ENCODE results near the gene KRTAP9-7. TPM values are rescaled to one million over a fixed set of nuclear protein-coding genes. Genes with fewer than 3 reads are reported as not detected.
"Not testable (repeated sequence)": the region's sequence is repeated elsewhere in the genome, so short reads cannot be mapped to it uniquely, and the experiment has no call there.

Gene KRTAP9-7, protein sequence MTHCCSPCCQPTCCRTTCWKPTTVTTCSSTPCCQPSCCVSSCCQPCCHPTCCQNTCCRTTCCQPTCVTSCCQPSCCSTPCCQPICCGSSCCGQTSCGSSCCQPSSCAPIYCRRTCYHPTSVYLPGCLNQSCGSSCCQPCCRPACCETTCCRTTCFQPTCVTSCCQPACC
- total RNA-seq (not detected), polyA plus RNA-seq (not detected)
- long read RNA-seq, donor 1: 0 reads
- long read RNA-seq, donor 2: 0 reads
- long read RNA-seq, donor 3: 0 reads
- long read RNA-seq, donor 4: 0 reads
- long read RNA-seq, donor 5: 0 reads
- long read RNA-seq, donor 6: 0 reads
- long read RNA-seq, donor 7: 0 reads
- long read RNA-seq, donor 8: 0 reads
- long read RNA-seq, donor 9: 0 reads
- long read RNA-seq, donor 10: 0 reads

DNA sequence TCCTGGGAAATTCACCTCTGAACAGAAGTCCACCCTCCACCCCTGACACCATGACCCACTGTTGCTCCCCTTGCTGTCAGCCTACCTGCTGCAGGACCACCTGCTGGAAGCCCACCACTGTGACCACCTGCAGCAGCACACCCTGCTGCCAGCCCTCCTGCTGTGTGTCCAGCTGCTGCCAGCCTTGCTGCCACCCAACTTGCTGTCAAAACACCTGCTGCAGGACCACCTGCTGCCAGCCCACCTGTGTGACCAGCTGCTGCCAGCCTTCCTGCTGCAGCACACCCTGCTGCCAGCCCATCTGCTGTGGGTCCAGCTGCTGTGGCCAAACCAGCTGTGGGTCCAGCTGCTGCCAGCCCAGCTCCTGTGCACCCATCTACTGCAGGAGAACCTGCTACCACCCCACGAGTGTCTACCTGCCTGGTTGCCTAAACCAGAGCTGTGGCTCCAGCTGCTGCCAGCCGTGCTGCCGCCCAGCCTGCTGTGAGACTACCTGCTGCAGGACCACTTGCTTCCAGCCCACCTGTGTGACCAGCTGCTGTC is at the start of gene KRTAP9-7:
Gene KRTAP9-7, plus strand, starts transcription at position 51 of the 543 bp plus-strand sequence. Its CDS starts 0 bp downstream, at position 51.
- not testable (repeated sequence) for H3K27ac ChIP-seq (ENCODE audit: low read depth in 1 of 2, low read length in 1 of 2); DNase-seq (ENCODE audit: low read depth in 6 of 9, low spot score in 9 of 9); H3K4me1 ChIP-seq (ENCODE audit: control insufficient read depth in 2 of 2, insufficient read depth in 2 of 2, low read length in 2 of 2); H3K27me3 ChIP-seq (ENCODE audit: control insufficient read depth in 2 of 2, insufficient read depth in 1 of 2, low read length in 1 of 2); H3K36me3 ChIP-seq (ENCODE audit: control insufficient read depth in 2 of 2, insufficient read depth in 2 of 2, low read length in 1 of 2); H3K4me3 ChIP-seq (ENCODE audit: low read length in 2 of 2); H3K9me3 ChIP-seq (ENCODE audit: control insufficient read depth in 2 of 2, insufficient read depth in 1 of 2, low read length in 1 of 2)
- 93% methylated on average over 3 of the region's 3 CpGs for WGBS

DNA sequence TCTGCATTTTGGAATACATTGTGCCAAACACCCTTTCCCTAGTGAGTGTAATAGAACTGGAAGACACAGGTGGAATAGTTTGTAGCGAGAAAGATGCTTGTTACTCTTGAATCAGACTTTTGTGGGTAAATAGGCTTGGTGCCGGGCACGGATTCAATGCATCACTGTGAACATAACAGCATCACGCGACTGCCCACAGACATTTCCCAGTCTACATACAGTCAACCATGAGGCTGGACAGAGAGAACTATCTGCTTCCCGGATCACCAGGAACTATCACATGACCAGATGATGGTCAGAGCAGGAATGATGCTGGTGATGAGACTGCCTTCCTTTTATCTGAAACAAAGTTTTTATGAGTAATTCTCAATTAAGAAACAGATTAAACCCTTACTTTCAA is 49.4 kb upstream of the KRTAP9-7 start:
- Histone ChIP-seq H3K9me3 (ENCODE audit: control insufficient read depth in 2 of 2, insufficient read depth in 1 of 2, low read length in 1 of 2) (no peaks in the 10 kb centered on the region), H3K27me3 (ENCODE audit: control insufficient read depth in 2 of 2, insufficient read depth in 1 of 2, low read length in 1 of 2) (no peaks in the 10 kb centered on the region), H3K4me3 (ENCODE audit: low read length in 2 of 2) (no peak overlapping the region), H3K27ac (ENCODE audit: low read depth in 1 of 2, low read length in 1 of 2) (no peak overlapping the region), H3K36me3 (ENCODE audit: control insufficient read depth in 2 of 2, insufficient read depth in 2 of 2, low read length in 1 of 2) (no peaks in the 10 kb centered on the region), H3K4me1 (ENCODE audit: control insufficient read depth in 2 of 2, insufficient read depth in 2 of 2, low read length in 2 of 2) (no peaks in the 10 kb centered on the region)
- 96% methylated on average over 6 of the region's 6 CpGs for WGBS
- no peak for DNase-seq (ENCODE audit: low read depth in 6 of 9, low spot score in 9 of 9)

DNA sequence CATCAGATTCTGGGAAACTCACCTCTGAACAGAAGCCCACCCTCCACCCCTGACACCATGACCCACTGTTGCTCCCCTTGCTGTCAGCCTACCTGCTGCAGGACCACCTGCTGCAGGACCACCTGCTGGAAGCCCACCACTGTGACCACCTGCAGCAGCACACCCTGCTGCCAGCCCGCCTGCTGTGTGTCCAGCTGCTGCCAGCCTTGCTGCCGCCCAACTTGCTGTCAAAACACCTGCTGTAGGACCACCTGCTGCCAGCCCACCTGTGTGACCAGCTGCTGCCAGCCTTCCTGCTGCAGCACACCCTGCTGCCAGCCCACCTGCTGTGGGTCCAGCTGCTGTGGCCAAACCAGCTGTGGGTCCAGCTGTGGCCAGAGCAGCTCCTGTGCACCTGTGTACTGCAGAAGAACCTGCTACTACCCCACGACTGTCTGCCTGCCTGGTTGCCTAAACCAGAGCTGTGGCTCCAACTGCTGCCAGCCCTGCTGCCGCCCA is 48.9 kb upstream of the KRTAP9-7 start, which contains the start of gene KRTAP9-2:
Gene KRTAP9-2, plus strand, starts transcription at position 51 of the 498 bp plus-strand sequence. Its CDS starts 7 bp downstream, at position 58.
- not testable (repeated sequence) for DNase-seq (ENCODE audit: low read depth in 6 of 9, low spot score in 9 of 9); H3K9me3 ChIP-seq (ENCODE audit: control insufficient read depth in 2 of 2, insufficient read depth in 1 of 2, low read length in 1 of 2)
- WGBS: 71% methylated on average over 3 of the region's 4 CpGs

DNA sequence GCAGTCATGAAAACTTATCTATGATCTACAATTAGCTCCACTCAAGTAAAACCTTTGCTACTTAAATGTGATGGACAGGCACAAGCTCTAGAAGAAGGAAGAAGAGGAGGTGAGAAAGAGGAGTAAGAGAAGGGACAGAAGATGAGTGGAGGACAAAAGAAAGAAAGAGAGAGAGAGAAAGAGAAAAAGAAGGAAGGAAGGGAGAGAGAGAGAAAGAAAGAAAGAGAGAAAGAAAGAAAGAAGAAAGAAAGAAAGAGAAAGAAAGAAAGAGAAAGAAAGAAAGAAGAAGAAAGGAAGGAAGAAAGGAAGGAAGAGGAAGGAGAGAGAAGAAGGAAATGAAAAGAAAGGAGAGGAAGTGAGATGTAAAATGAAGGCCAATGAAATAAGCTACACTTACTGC is 45.4 kb upstream of the KRTAP9-7 start:
- Histone ChIP-seq H3K4me1 (ENCODE audit: control insufficient read depth in 2 of 2, insufficient read depth in 2 of 2, low read length in 2 of 2) (no peaks in the 10 kb centered on the region), H3K4me3 (ENCODE audit: low read length in 2 of 2) (no peak overlapping the region), H3K36me3 (ENCODE audit: control insufficient read depth in 2 of 2, insufficient read depth in 2 of 2, low read length in 1 of 2) (no peaks in the 10 kb centered on the region), H3K27ac (ENCODE audit: low read depth in 1 of 2, low read length in 1 of 2) (no peak overlapping the region), H3K9me3 (ENCODE audit: control insufficient read depth in 2 of 2, insufficient read depth in 1 of 2, low read length in 1 of 2) (no peaks in the 10 kb centered on the region), H3K27me3 (ENCODE audit: control insufficient read depth in 2 of 2, insufficient read depth in 1 of 2, low read length in 1 of 2) (no peaks in the 10 kb centered on the region)
- no peak for DNase-seq (ENCODE audit: low read depth in 6 of 9, low spot score in 9 of 9)

More for the DNA sequence above, 48.9 kb upstream of the KRTAP9-7 start, which contains the start of gene KRTAP9-2:
- not testable (repeated sequence) for H3K27me3 ChIP-seq (ENCODE audit: control insufficient read depth in 2 of 2, insufficient read depth in 1 of 2, low read length in 1 of 2); H3K27ac ChIP-seq (ENCODE audit: low read depth in 1 of 2, low read length in 1 of 2); H3K4me3 ChIP-seq (ENCODE audit: low read length in 2 of 2); H3K4me1 ChIP-seq (ENCODE audit: control insufficient read depth in 2 of 2, insufficient read depth in 2 of 2, low read length in 2 of 2); H3K36me3 ChIP-seq (ENCODE audit: control insufficient read depth in 2 of 2, insufficient read depth in 2 of 2, low read length in 1 of 2)

DNA sequence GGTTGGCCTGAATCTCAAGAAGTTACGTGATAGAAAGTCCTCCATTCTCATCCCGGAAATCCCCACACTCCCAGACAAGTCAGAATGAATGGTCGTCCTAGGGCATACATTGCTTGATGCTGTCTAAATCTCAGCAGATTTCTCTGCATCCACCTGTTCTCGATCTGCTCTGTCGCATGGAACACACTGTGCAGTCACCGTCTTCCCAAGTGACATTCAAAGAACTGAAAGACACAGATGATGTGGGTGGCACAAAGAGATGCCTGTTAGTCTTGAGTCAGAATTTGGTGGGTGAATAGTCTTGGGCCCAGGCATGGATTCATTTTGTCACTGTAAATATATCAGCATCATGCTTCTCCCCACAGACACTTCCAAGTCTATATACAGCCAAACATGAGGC is 43.8 kb upstream of the KRTAP9-7 start:
- no peaks in the 10 kb centered on the region for H3K4me1 ChIP-seq (ENCODE audit: control insufficient read depth in 2 of 2, insufficient read depth in 2 of 2, low read length in 2 of 2)
- 97% methylated on average over 6 of the region's 6 CpGs for WGBS
- no peaks in the 10 kb centered on the region for H3K27me3 ChIP-seq (ENCODE audit: control insufficient read depth in 2 of 2, insufficient read depth in 1 of 2, low read length in 1 of 2)
- H3K36me3 ChIP-seq (ENCODE audit: control insufficient read depth in 2 of 2, insufficient read depth in 2 of 2, low read length in 1 of 2): no peaks in the 10 kb centered on the region
- H3K4me3 ChIP-seq (ENCODE audit: low read length in 2 of 2): no peak overlapping the region
- no peaks in the 10 kb centered on the region for H3K9me3 ChIP-seq (ENCODE audit: control insufficient read depth in 2 of 2, insufficient read depth in 1 of 2, low read length in 1 of 2)
- H3K27ac ChIP-seq (ENCODE audit: low read depth in 1 of 2, low read length in 1 of 2): no peak overlapping the region
- DNase-seq (ENCODE audit: low read depth in 6 of 9, low spot score in 9 of 9): no peak

DNA sequence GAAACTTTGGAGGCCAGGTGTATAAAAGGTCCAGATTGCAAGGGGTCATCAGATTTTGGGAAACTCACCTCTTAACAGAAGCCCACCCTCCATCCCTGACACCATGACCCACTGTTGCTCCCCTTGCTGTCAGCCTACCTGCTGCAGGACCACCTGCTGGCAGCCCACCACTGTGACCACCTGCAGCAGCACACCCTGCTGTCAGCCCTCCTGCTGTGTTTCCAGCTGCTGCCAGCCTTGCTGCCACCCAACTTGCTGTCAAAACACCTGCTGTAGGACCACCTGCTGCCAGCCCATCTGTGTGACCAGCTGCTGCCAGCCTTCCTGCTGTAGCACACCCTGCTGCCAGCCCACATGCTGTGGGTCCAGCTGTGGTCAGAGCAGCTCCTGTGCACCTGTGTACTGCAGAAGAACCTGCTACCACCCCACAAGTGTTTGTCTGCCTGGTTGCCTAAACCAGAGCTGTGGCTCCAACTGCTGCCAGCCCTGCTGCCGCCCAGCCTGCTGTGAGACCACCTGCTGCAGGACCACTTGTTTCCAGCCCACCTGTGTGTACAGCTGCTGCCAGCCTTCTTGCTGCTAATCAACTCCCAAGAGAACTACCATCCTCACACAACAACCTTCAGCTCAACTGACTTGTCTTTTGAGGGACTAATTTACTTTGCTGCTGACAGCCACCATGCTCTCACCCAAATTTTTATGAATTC is 42.9 kb upstream of the KRTAP9-7 start, which contains the start of gene KRTAP9-3:
Gene KRTAP9-3, plus strand, starts transcription at position 51 of the 707 bp plus-strand sequence. Its CDS starts 53 bp downstream, at position 104.
- not testable (repeated sequence) for H3K27ac ChIP-seq (ENCODE audit: low read depth in 1 of 2, low read length in 1 of 2); H3K4me3 ChIP-seq (ENCODE audit: low read length in 2 of 2); H3K27me3 ChIP-seq (ENCODE audit: control insufficient read depth in 2 of 2, insufficient read depth in 1 of 2, low read length in 1 of 2); H3K36me3 ChIP-seq (ENCODE audit: control insufficient read depth in 2 of 2, insufficient read depth in 2 of 2, low read length in 1 of 2); H3K9me3 ChIP-seq (ENCODE audit: control insufficient read depth in 2 of 2, insufficient read depth in 1 of 2, low read length in 1 of 2); H3K4me1 ChIP-seq (ENCODE audit: control insufficient read depth in 2 of 2, insufficient read depth in 2 of 2, low read length in 2 of 2); DNase-seq (ENCODE audit: low read depth in 6 of 9, low spot score in 9 of 9)
- WGBS: 95% methylated on average over 1 of the region's 1 CpG

DNA sequence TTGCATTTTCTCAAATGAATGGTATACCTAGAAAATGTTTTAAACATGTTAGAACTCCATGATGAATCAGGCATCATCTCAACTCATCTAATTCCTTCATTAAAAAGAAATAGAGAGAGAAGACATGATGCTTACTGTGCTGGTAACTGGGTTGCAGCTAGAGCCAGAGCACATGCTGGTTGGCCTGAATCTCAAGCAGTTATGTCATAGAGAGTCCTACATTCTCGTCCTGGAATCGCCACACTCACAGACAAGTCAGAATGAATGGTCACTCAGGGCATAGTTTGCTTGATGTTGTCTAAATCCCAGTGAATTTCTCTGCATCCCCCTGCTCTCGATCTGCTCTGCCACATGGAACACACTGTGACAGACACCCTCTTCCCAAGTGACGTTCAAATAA is 38.4 kb upstream of the KRTAP9-7 start:
- WGBS: 94% methylated on average over 4 of the region's 4 CpGs
- H3K4me1 ChIP-seq (ENCODE audit: control insufficient read depth in 2 of 2, insufficient read depth in 2 of 2, low read length in 2 of 2); H3K27ac ChIP-seq (ENCODE audit: low read depth in 1 of 2, low read length in 1 of 2): not testable (repeated sequence)

DNA sequence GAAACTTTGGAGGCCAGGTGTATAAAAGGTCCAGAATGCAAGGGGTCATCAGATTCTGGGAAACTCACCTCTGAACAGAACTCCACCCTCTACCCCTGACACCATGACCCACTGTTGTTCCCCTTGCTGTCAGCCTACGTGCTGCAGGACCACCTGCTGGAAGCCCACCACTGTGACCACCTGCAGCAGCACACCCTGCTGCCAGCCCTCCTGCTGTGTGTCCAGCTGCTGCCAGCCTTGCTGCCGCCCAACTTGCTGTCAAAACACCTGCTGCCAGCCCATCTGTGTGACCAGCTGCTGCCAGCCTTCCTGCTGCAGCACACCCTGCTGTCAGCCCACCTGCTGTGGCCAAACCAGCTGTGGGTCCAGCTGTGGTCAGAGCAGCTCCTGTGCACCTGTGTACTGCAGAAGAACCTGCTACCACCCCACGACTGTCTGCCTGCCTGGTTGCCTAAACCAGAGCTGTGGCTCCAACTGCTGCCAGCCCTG is 37.5 kb upstream of the KRTAP9-7 start, which contains the start of gene KRTAP9-8:
Gene KRTAP9-8, plus strand, starts transcription at position 51 of the 489 bp plus-strand sequence. Its CDS starts 53 bp downstream, at position 104.
- WGBS: 80% methylated on average over 3 of the region's 3 CpGs
- H3K27ac ChIP-seq (ENCODE audit: low read depth in 1 of 2, low read length in 1 of 2); H3K27me3 ChIP-seq (ENCODE audit: control insufficient read depth in 2 of 2, insufficient read depth in 1 of 2, low read length in 1 of 2); H3K9me3 ChIP-seq (ENCODE audit: control insufficient read depth in 2 of 2, insufficient read depth in 1 of 2, low read length in 1 of 2); H3K4me3 ChIP-seq (ENCODE audit: low read length in 2 of 2); DNase-seq (ENCODE audit: low read depth in 6 of 9, low spot score in 9 of 9); H3K4me1 ChIP-seq (ENCODE audit: control insufficient read depth in 2 of 2, insufficient read depth in 2 of 2, low read length in 2 of 2); H3K36me3 ChIP-seq (ENCODE audit: control insufficient read depth in 2 of 2, insufficient read depth in 2 of 2, low read length in 1 of 2): not testable (repeated sequence)

More for the DNA sequence above, 38.4 kb upstream of the KRTAP9-7 start:
- H3K4me3 ChIP-seq (ENCODE audit: low read length in 2 of 2); H3K9me3 ChIP-seq (ENCODE audit: control insufficient read depth in 2 of 2, insufficient read depth in 1 of 2, low read length in 1 of 2); H3K36me3 ChIP-seq (ENCODE audit: control insufficient read depth in 2 of 2, insufficient read depth in 2 of 2, low read length in 1 of 2); DNase-seq (ENCODE audit: low read depth in 6 of 9, low spot score in 9 of 9); H3K27me3 ChIP-seq (ENCODE audit: control insufficient read depth in 2 of 2, insufficient read depth in 1 of 2, low read length in 1 of 2): not testable (repeated sequence)
